Esophagus (tissue), 2 donors: ENCODE data around the gene ATXN1. TPM values are rescaled to one million over a fixed set of nuclear protein-coding genes. Genes with fewer than 3 reads are reported as not detected.
"Not testable (repeated sequence)": the region's sequence is repeated elsewhere in the genome, so short reads cannot be mapped to it uniquely, and the experiment has no call there.

Experiments
- H3K27ac ChIP-seq, 2 donors: one replicate each; pipeline ENCODE4 v1.5.1; 2013; ENCODE audit warnings: low read depth in 2 of 2, mild to moderate bottlenecking in 2 of 2, inconsistent platforms in 1 of 2, low read length in 1 of 2, moderate library complexity in 1 of 2
- H3K27me3 ChIP-seq, 2 donors: one replicate each; pipeline ENCODE4 v1.6.1; 2013; ENCODE audit warnings: low read length in 2 of 2, control low read depth in 1 of 2, mild to moderate bottlenecking in 1 of 2; ENCODE audit not compliant: insufficient read depth in 2 of 2, control insufficient read depth in 1 of 2
- H3K36me3 ChIP-seq, 2 donors: one replicate each; pipeline ENCODE4 v1.6.1; 2013; ENCODE audit warnings: low read length in 1 of 2; ENCODE audit not compliant: control insufficient read depth in 2 of 2, insufficient read depth in 2 of 2
- H3K4me1 ChIP-seq, 2 donors: one replicate each; pipeline ENCODE4 v1.6.1; 2013; ENCODE audit warnings: low read length in 1 of 2; ENCODE audit not compliant: control insufficient read depth in 2 of 2, insufficient read depth in 2 of 2
- H3K4me3 ChIP-seq, 2 donors: one replicate each; pipeline ENCODE4 v1.5.1; 2013; ENCODE audit warnings: low read length in 2 of 2, mild to moderate bottlenecking in 2 of 2, low read depth in 1 of 2, moderate library complexity in 1 of 2
- H3K9me3 ChIP-seq, 2 donors: one replicate each; pipeline ENCODE4 v1.6.1; 2013; ENCODE audit warnings: mild to moderate bottlenecking in 2 of 2, low read depth in 1 of 2, low read length in 1 of 2, moderate library complexity in 1 of 2; ENCODE audit not compliant: control insufficient read depth in 2 of 2, insufficient read depth in 1 of 2
- whole genome bisulfite sequencing, 2 donors: extraction: QIAGEN DNeasy Blood & Tissue Kit; methylation state at CpG; one replicate each; pipeline ENCODE4 v1.1.7; 2013; 5-methylcytosine and 5-hydroxymethylcytosine counted together
- polyA plus RNA-seq, 2 donors: library from polyadenylated mRNA; stranded (reverse); fragments of 200-250 nt; gene quantifications; one replicate each; pipeline ENCODE4 v1.2.3, GENCODE V29; 2013
- donor health status: healthy with polysubstance abuse.
- donor health status: Bipolar disorder and iron deficiency.

ATXN1 gene
- polyA plus RNA-seq, 2 donors: 4.3 to 8.8 TPM

DNA sequence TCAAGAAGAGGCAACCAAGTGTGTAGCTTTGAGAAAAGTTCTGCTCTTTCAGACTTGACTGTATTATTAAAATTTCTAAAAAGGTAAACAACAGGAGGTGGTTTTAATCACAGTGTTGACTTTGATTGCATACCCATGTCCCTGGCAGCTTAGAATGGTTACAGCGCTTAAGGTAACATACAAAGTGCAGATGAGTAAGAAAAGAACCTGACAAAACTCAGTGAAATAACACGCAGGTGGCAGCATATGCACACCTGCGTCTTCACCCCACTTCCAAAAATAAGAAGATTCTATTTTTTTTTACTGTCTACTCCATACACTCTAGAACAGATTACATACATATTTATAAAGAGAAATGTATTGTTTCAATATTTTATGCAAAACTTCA is 289.4 kb downstream of the ATXN1 start:
- Histone ChIP-seq H3K27ac (no peak overlapping the region), H3K4me3 (no peak overlapping the region), H3K9me3 (no peaks in the 10 kb centered on the region), H3K4me1 (no peaks in the 10 kb centered on the region), H3K27me3 (no peaks in the 10 kb centered on the region), H3K36me3 (no peaks in the 10 kb centered on the region)
- WGBS, 2 donors: 74 to 76% methylated on average over 3 of the region's 3 CpGs

DNA sequence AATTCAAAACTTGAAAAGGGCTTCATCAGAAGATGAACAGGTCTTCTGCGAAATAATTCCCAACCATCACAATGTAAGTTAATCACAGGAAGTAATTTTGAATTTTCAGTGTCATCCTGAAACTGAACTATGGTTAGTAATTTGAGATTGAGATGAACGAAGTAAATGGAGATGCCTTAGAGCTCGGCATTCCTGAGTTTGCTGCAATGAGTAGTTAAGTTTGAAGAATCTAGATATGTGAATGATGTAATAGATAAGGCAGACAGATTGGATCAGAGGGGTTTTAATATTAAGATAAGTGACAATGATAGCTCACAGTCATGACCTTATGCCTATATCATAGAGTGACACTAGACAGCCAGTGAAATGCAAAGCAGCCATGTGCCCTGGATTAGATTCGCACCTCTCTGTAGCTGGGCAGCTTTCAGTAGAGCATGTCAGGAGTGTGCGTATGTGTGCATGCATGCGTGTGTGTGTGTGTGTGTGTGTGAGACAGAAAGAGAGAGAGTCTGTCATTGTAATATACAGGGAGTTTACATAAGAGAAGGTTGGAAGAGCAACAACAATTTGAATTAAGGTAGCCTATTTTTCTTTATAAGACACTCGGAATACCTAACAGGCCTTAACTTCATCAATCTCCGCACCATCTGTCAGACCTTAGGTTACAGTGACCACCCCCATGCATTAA is 289.9 kb downstream of the ATXN1 start:
- 77 to 78% methylated on average over 8 of the region's 8 CpGs for WGBS, 2 donors
- Histone ChIP-seq H3K4me3 (no peak overlapping the region), H3K9me3 (no peaks in the 10 kb centered on the region), H3K27ac (no peak overlapping the region), H3K36me3 (no peaks in the 10 kb centered on the region), H3K27me3 (no peaks in the 10 kb centered on the region), H3K4me1 (no peaks in the 10 kb centered on the region)

DNA sequence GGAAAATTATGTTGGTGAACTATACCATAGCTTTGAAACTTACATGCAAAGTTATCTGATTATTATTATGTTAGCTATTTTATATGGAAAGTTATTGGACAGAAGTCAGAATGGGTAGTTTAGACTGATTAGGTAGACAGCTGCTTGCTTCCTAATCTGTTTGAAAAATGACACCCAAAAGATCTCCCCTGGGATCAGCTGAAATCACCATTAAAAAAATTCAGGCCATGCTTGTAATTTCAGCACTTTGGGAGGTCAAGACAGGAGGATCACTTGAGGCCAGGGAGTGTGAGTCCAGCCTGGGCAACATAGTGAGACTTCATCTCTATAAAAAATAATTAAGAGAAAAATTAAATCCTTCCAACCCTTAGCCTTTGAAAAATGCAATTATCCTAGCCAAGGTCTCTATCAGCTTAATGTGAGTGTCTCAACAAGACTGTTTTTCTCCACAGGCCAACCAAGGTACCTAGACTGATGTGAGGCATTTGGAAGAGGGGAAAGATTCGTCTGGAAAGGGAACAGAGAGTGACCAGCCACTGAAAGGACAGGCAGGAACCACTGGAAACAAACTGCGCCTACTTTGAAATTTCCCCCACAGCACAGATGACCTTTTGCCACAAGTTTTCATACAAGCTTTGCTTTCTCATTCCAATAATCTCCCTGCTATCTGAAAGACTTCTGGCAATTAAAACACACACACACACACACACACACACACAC is 290.6 kb downstream of the ATXN1 start:
- Histone ChIP-seq H3K27ac (no peak overlapping the region), H3K27me3 (no peaks in the 10 kb centered on the region), H3K36me3 (no peaks in the 10 kb centered on the region), H3K4me1 (no peaks in the 10 kb centered on the region), H3K9me3 (no peaks in the 10 kb centered on the region), H3K4me3 (no peak overlapping the region)
- 68 to 82% methylated on average over 2 of the region's 2 CpGs for WGBS, 2 donors

DNA sequence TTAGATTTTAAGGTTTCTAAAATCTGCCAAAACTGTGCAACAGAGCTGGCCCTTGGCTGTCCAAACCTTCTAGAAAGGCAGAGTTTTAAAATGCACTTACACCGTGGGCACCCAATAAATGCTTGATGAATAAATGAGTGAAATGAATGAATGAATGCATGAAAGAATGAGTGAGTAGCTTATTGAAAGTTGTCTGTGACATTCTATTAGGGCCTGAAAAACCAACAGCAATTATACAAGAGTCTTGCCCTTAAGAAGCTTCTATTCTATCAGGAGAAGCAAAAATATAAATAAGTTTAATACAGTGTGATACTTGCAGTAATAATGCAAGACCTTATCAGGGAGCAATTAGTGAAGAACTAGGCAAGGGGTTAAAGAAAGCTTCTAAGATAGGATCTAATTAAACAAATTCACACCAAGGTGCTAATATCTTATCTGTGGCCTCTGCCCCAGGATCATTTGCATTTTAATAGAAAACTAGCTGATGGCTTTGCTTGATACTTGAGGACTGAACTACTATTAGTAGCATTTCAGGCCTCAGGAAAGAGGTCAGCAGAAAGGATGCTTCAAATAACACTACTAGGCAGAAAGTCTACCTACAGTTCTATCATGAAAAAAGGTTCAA is 292.2 kb downstream of the ATXN1 start:
- Histone ChIP-seq H3K4me1 (no peaks in the 10 kb centered on the region), H3K9me3 (no peaks in the 10 kb centered on the region), H3K4me3 (no peak overlapping the region), H3K27me3 (no peaks in the 10 kb centered on the region), H3K36me3 (no peaks in the 10 kb centered on the region), H3K27ac (no peak overlapping the region)
- WGBS, 2 donors: 95 to 97% methylated on average over 1 of the region's 1 CpG

DNA sequence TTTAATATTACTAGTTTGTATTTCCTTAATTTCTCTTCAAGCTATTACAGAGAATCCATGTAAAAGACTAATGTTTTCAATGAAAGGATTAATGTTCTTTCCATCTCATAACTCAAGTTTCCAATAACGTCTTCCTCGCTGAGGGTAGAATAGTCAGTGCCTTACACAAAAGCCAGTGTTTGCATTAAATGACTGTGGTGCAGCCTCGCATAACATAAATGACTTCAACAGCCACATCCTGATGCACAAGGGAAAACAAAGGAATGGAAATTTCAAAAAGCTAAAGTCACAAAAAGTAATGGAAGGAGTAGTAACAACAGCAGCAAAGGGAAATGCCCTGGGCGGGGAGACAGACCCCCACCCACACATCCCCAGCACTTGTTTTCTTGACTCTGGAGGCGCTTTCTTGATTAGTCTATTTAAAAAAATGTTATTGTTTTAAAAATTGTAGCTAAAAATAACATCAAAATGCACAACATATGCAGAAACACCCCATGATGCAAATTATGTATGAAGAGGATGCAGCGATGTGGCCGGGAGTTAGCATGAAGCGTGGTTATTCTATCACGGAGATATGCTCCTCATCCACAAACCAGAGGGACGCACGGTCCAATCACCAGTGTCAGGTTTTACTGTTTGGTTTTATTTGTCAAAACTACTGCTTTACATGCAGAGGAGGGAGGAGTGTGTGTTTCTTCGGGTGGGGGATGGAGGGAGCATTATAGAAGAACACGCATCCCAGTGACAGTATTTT is 294.3 kb downstream of the ATXN1 start:
- WGBS, 2 donors: 90 to 92% methylated on average over 13 of the region's 13 CpGs
- H3K27ac ChIP-seq: no peak overlapping the region
- no peaks in the 10 kb centered on the region for H3K27me3 ChIP-seq
- H3K4me3 ChIP-seq: no peak overlapping the region
- H3K9me3 ChIP-seq: no peaks in the 10 kb centered on the region
- peaks cover 0 to 4% of the 10 kb centered on the region in 2 donors for H3K4me1 ChIP-seq
- no peaks in the 10 kb centered on the region for H3K36me3 ChIP-seq

DNA sequence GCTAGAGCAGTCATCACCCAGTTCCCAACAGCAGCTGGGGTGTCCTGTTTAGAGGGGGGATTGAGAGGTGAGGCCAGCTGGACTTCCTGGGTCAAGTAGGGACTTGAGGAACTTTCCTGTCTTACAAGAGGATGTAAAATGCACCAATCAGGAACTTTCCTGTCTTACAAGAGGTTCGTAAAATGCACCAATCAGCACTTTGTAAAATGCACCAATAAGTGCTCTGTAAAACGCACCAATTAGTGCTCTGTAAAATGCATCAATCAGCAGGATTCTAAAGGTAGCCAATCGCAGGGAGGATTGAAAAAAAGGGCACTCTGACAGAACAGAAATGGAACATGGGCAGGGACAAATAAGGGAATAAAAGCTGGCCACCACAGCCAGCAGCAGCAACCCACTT is 297.2 kb downstream of the ATXN1 start:
- Histone ChIP-seq H3K4me3 (no peak overlapping the region), H3K27me3 (no peaks in the 10 kb centered on the region), H3K4me1 (peaks cover 0 to 4% of the 10 kb centered on the region in 2 donors), H3K9me3 (no peaks in the 10 kb centered on the region), H3K27ac (peak overlapping the region; percentile 72 to 86), H3K36me3 (no peaks in the 10 kb centered on the region)
- 96 to 97% methylated on average over 3 of the region's 3 CpGs for WGBS, 2 donors

DNA sequence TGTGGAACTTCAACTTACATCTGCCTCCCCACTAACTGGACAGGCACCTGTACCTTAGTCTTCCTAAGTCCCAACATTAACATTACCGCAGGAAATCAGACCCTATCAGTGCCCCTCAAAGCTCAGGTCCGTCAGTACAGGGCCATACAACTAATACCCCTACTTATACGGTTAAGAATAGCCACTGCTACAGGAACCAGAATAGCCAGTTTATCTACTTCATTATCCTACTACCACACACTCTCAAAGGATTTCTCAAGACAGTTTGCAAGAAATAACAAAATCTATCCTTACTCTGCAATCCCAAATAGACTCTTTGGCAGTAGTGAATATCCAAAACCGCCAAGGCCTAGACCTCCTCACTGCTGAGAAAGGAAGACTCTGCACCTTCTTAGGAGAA is 298.0 kb downstream of the ATXN1 start:
- H3K9me3 ChIP-seq, H3K4me1 ChIP-seq, H3K27me3 ChIP-seq, H3K4me3 ChIP-seq, H3K36me3 ChIP-seq: not testable (repeated sequence)
- WGBS, 2 donors: 61 to 78% methylated on average over 4 of the region's 4 CpGs
- peak overlapping the region; percentile 72 to 86 for H3K27ac ChIP-seq

DNA sequence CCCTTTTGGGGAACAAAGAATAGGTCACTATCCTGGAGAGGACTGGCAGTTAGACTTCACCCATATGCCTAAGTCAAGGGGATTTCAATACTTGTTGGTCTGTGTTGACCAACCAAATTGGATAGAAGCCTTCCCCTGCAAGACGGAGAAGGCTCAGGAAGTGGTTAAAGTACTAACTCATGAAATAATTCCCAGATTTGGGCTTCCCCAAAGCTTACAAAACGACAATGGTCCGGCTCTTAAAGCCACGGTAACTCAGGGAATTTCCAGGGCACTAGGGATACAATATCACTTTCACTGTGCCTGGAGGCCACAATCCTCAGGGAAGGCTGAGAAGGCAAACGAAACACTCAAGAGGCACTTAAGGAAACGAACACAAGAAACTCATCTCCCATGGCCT is 299.8 kb downstream of the ATXN1 start:
- no peaks in the 10 kb centered on the region for H3K36me3 ChIP-seq
- no peak overlapping the region for H3K4me3 ChIP-seq
- H3K4me1 ChIP-seq: peaks cover 0 to 4% of the 10 kb centered on the region in 2 donors
- H3K27ac ChIP-seq: no peak overlapping the region
- H3K9me3 ChIP-seq: no peaks in the 10 kb centered on the region
- H3K27me3 ChIP-seq: no peaks in the 10 kb centered on the region
- 66% methylated on average over 6 of the region's 6 CpGs for WGBS, 2 donors

DNA sequence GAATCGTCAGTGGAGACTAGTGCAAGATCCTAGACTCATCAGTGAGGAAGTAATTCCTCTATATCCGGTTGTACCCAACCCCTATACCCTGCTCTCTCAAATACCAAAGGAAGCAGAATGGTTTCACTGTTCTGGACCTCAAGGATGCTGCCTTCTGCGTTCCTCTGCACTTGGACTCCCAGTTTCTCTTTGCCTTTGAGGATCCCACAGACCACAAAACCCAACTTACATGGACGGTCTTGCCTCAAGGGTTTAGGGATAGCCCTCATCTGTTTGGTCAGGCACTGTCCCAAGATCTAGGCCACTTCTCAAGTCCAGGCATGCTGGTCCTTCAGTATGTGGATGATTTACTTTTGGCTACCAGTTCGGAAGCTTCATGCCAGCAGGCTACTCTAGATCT is 301.8 kb downstream of the ATXN1 start:
- WGBS, 2 donors: 78 to 84% methylated on average over 5 of the region's 5 CpGs
- not testable (repeated sequence) for H3K27ac ChIP-seq, H3K9me3 ChIP-seq, H3K36me3 ChIP-seq, H3K27me3 ChIP-seq, H3K4me3 ChIP-seq, H3K4me1 ChIP-seq
